Epithelial cell of esophagus (primary cell): ENCODE measurements around the gene ZSCAN29.

Experiments used
- DNase-seq: peaks from one replicate; pipeline ENCODE4 v3.0.0; 2010; ENCODE audit warnings: low read depth
- H3K4me3 ChIP-seq: 2 replicates; pipeline ENCODE4 v1.5.1; 2011; ENCODE audit warnings: mild to moderate bottlenecking, low read length, control low read depth
- TF ChIP-seq, protein P1 (sequence below): IDR thresholded peaks from 2 replicates; pipeline ENCODE4 v1.5.1; 2011; ENCODE audit warnings: low read depth, mild to moderate bottlenecking, low read length, control low read depth, inconsistent platforms; ENCODE audit not compliant: insufficient read depth; ENCODE audit errors: missing control alignments

Gene ZSCAN29

DNA sequence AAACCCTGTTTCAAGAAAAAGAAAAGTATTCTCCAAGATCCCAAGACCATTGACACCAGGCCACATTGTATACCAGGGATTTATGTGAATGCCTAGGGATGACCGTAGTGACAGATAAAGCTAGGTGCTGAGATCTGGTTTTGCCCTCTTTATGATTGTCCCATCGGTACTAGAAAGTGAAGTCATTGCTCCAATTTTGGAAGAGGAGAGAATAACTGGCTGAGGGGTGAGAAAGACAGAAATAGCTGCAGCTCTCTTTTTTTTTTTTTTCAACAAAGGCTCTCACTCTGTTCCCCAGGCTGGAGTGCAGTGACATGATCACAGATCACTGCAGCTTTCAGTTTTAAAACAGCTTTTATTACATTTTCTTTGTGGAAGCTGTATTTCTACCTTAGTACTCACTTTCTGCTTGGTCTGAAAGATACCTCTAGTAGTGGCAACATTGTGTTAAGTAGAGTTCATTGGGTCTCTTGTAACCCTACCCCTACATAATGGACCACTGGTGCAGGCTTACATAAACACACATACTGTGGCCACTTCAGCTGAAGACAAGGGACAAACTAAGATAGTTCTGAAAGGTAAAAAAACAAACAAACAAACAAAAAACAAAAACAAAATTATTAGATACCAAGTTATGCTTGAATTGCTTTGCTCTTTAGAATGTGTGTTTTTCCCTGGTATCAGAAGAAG lies 18.0 kb downstream of the ZSCAN29 start:
- TF ChIP-seq, protein P1, sequence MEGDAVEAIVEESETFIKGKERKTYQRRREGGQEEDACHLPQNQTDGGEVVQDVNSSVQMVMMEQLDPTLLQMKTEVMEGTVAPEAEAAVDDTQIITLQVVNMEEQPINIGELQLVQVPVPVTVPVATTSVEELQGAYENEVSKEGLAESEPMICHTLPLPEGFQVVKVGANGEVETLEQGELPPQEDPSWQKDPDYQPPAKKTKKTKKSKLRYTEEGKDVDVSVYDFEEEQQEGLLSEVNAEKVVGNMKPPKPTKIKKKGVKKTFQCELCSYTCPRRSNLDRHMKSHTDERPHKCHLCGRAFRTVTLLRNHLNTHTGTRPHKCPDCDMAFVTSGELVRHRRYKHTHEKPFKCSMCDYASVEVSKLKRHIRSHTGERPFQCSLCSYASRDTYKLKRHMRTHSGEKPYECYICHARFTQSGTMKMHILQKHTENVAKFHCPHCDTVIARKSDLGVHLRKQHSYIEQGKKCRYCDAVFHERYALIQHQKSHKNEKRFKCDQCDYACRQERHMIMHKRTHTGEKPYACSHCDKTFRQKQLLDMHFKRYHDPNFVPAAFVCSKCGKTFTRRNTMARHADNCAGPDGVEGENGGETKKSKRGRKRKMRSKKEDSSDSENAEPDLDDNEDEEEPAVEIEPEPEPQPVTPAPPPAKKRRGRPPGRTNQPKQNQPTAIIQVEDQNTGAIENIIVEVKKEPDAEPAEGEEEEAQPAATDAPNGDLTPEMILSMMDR: no peak
- DNase-seq: no peak
- H3K4me3 ChIP-seq: no peak overlapping the region

DNA sequence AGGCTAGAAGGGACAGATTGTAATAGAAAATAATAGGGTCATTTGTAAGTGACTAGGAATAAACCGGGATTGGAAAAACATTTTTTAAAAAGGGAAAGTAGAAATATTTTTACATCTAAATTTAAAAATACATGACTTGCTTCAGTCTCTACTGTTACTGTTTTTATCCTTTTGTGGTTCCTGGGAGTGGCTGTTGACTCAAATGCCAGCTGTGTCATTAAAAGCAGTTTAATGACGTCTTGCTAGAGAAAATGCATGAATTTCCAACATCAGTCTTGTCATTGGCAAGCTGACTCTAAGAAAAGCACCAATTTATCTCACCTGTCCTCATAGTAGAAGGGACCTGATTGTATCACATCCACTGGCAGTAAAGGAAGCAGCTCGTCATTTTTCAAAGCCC lies 23.7 kb downstream of the ZSCAN29 start:
- TF ChIP-seq, protein P1: no peak
- no peak for DNase-seq
- H3K4me3 ChIP-seq: no peak overlapping the region

DNA sequence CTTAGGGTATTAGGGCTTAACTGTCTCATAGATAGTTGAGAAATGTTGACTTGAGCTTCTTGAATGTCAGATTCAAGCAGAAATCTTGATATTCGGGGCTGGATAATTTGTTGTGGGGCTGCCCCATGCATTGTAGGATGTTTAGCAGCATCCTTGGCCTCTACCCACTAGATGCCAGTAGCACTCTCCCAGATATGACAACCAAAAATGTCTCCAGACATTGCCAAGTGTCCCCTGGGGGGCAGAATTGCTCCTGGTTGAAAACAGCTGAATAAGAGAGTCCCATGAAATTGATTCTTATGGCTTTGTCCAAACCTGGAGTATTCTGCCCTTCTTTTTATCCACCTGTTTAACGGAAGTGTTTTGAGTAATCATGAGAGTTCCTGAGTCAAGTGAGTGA lies 24.5 kb downstream of the ZSCAN29 start:
- no peak for DNase-seq
- TF ChIP-seq, protein P1: no peak
- H3K4me3 ChIP-seq: no peak overlapping the region

DNA sequence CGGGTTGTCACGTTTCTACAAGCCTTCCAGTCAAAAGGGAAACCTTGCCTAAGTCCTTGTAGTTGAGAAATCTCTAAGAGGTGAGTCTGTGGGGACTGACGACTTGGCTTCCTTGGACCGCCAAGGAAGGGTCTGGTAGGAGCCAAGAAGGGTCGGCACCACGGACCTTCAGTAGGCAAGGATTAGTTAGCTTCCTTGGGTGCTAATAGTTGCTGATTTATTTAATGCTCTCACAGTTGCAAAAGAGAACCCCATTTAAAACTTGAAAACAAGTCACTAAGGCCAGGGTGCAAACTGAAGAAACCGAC lies 40.1 kb downstream of the ZSCAN29 start:
- DNase-seq: no peak
- H3K4me3 ChIP-seq: peak overlapping the region; percentile 79
- TF ChIP-seq, protein P1: no peak

DNA sequence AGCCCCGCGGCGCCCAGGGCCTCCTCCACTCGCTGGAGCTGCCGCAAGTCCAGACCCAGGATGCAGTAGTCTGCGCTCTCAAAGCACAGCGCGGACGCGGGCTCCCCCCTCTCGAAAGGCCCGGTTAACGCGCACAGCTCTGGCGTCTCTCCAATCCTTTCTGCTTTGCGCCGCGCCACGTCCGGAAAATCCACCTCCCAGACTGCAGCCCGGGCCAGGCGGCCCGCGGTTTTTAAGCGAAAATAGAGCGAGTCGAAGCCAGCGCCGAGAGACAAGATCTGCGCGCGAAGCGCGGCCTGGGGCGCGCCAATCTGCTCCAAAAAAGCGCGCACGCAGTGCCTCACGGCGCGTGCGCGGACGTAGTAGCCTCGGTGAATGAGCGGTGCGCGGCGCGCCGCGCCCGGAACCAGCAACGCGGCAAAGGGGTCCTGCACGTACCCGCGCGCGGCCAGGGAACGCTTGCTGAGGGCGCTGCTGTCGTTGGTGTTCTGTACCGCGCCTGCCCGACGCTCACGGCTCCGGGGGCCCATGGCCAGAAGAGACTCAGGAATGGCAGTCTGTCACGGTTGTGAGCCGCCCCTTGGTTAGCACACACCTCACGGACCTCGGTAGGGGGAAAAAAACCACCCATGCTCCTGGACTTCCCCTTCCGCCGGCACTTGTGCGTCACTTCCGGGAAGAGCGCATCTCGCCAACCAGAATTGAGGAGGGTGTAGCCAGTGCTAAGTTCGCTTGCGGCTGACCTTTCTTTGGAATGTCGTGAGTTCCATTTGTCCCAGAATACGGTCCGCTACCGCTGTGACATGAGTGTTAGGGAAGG lies 40.7 kb downstream of the ZSCAN29 start, which contains the start of gene LCMT2:
LCMT2 (minus strand) TSS at position 614 of the 820 bp plus-strand sequence; CDS start at position 530, 84 bp downstream.
- TF ChIP-seq, protein P1: no peak
- peak; percentile 96 for DNase-seq
- peak within 1 kb of the TSS; percentile 79 for H3K4me3 ChIP-seq

DNA sequence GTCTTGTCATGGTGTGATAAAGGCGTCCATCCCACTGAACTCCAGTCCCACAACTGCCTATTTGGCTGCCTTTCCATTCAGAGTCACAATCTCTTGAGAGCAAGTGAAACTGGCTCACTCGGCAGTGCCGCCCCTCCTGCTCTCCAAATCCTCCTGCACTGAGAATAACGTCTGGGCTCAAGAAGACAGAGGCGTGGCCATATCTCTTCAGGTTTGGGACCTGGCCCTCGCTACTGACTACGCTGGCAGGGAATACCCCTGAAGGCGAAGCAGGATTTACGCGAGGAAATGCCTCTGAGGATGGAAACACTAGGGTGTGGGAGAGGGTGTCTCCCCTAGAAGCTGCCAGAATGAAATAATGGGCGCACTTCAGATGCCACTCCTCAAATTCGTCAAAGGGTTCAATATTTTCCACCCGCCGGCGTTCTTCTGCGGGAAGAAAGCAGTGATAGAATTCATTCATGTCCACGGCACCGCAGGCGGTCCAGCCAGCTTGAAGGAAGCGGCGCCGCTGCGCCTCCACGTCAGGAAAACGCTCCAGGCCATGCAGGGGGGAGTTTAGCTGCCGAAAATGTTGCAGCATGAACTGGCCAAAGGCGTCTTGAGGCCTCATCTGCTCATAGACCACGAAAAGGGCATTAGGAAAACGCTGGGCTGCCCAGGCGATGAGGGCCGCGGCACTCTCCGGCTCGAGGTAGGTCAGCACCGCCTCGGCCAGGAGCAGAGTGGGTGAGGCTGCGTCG lies 41.5 kb downstream of the ZSCAN29 start:
- peak; percentile 39 for DNase-seq
- TF ChIP-seq, protein P1: no peak
- H3K4me3 ChIP-seq: peak overlapping the region; percentile 79
